ENCODE data around the gene MMEL1.

GRCh38 chr1:2597441-2598328 is 35.1 kb downstream of the MMEL1 start:
- no peak for TF ChIP-seq POLR2A (IDR thresholded peaks at IDR 0.05)
- TF ChIP-seq, protein P1, sequence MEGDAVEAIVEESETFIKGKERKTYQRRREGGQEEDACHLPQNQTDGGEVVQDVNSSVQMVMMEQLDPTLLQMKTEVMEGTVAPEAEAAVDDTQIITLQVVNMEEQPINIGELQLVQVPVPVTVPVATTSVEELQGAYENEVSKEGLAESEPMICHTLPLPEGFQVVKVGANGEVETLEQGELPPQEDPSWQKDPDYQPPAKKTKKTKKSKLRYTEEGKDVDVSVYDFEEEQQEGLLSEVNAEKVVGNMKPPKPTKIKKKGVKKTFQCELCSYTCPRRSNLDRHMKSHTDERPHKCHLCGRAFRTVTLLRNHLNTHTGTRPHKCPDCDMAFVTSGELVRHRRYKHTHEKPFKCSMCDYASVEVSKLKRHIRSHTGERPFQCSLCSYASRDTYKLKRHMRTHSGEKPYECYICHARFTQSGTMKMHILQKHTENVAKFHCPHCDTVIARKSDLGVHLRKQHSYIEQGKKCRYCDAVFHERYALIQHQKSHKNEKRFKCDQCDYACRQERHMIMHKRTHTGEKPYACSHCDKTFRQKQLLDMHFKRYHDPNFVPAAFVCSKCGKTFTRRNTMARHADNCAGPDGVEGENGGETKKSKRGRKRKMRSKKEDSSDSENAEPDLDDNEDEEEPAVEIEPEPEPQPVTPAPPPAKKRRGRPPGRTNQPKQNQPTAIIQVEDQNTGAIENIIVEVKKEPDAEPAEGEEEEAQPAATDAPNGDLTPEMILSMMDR (IDR thresholded peaks at IDR 0.05) = no peak

Data from heart left ventricle (tissue), 13 donors.